GM18505 (cell line): ENCODE results near the gene GRID2.

ENCODE experiments used
- ATAC-seq: cut with Tn5 transposase; IDR thresholded peaks from one replicate; pipeline ENCODE4 v1.9.1; 2021; ENCODE audit not compliant: unreplicated experiment
- POLR2A ChIP-seq: IDR thresholded peaks from 4 replicates; pipeline ENCODE4 v1.6.1; 2011; ENCODE audit warnings: borderline replicate concordance; ENCODE audit not compliant: insufficient read depth, insufficient read length; ENCODE audit errors: extremely low read depth

GRID2 gene

GRCh38 chr4:92519727-92520126 is 216.0 kb downstream of the GRID2 start:
- no peak for TF ChIP-seq POLR2A
- ATAC-seq: no peak

- TF ChIP-seq POLR2A: no peak
- no peak for ATAC-seq
Measured at GRCh38 chr4:92520563-92520962, 216.8 kb downstream of the GRID2 start.

- no peak for ATAC-seq
- no peak for TF ChIP-seq POLR2A
Measured at GRCh38 chr4:92521941-92522340, 218.2 kb downstream of the GRID2 start.

GRCh38 chr4:92522356-92522755 is 218.6 kb downstream of the GRID2 start:
- ATAC-seq: no peak
- TF ChIP-seq POLR2A: no peak

GRCh38 chr4:92524131-92524530 is 220.4 kb downstream of the GRID2 start:
- no peak for ATAC-seq
- TF ChIP-seq POLR2A: no peak

- TF ChIP-seq POLR2A: no peak
- ATAC-seq: no peak
Measured at GRCh38 chr4:92528541-92528940, 224.8 kb downstream of the GRID2 start.

- no peak for TF ChIP-seq POLR2A
- no peak for ATAC-seq
Measured at GRCh38 chr4:92529510-92529909, 225.7 kb downstream of the GRID2 start.

GRCh38 chr4:92535599-92535998 is 231.8 kb downstream of the GRID2 start:
- no peak for ATAC-seq
- no peak for TF ChIP-seq POLR2A

GRCh38 chr4:92551616-92552015 is 247.8 kb downstream of the GRID2 start:
- TF ChIP-seq POLR2A: no peak
- ATAC-seq: no peak

- no peak for TF ChIP-seq POLR2A
- ATAC-seq: no peak
Measured at GRCh38 chr4:92566269-92566668, 262.5 kb downstream of the GRID2 start.

GRCh38 chr4:92580816-92581215 is 277.1 kb downstream of the GRID2 start:
- TF ChIP-seq POLR2A: no peak
- no peak for ATAC-seq

GRCh38 chr4:92599044-92599443 is 295.3 kb downstream of the GRID2 start:
- no peak for TF ChIP-seq POLR2A
- ATAC-seq: no peak

GRCh38 chr4:92600638-92601037 is 296.9 kb downstream of the GRID2 start:
- no peak for TF ChIP-seq POLR2A
- ATAC-seq: no peak

- TF ChIP-seq POLR2A: no peak
- ATAC-seq: no peak
Measured at GRCh38 chr4:92606227-92606626, 302.5 kb downstream of the GRID2 start.

GRCh38 chr4:92615049-92615448 is 311.3 kb downstream of the GRID2 start:
- no peak for TF ChIP-seq POLR2A
- no peak for ATAC-seq

GRCh38 chr4:92618968-92619367 is 315.2 kb downstream of the GRID2 start:
- no peak for ATAC-seq
- no peak for TF ChIP-seq POLR2A

- TF ChIP-seq POLR2A: no peak
- ATAC-seq: no peak
Measured at GRCh38 chr4:92629302-92629701, 325.5 kb downstream of the GRID2 start.

GRCh38 chr4:92634882-92635281 is 331.1 kb downstream of the GRID2 start:
- TF ChIP-seq POLR2A: no peak
- no peak for ATAC-seq
